ENCODE results near the gene ALOXE3.

ALOXE3 gene

DNA sequence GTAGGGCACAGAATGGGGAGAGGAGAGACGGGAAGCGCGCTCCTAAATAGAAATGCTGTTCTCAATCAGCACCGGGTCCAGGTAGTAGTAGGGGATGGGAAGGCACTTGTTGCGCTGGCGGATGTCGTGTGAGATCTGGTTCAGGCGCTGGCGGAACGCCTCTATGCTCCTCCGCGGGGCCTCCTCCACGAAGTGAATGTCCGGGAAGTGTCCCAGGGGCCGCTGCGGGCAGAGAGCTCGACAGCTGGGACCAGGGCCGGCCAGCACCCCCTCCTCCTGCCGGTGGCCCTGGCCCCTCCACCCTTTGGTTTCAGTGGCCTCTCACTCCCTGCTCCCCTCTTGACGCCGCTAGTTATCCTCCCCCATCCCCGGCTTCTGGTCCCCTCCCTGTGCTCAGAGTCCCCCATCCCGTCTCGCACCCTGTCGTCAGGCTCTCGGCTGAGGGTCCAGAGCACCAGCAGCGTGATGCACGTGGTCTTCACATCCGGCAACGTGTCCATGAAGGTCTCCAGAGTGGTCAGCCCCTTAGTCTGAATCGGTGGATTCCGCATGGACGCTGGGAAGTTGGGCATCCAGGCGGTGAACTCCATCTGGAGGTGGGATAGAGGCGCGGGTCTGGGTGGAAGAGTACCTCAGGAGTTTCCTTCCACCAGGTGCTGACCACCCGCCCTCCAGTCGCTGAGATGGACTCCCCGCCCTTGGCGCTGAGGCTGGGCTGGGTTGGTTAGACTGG, 45.4 kb downstream of the ALOXE3 start:
- H3K27me3 ChIP-seq (ENCODE audit: control insufficient read depth, insufficient read depth, low read length), result peaks cover 95% of the 10 kb centered on the region
- H3K4me1 ChIP-seq (ENCODE audit: control insufficient read depth, insufficient read depth, low read length), result peaks cover 9% of the 10 kb centered on the region
- no peaks in the 10 kb centered on the region for H3K36me3 ChIP-seq (ENCODE audit: control insufficient read depth, insufficient read depth, low read length)
- no peak overlapping the region for H3K9ac ChIP-seq (ENCODE audit: low read length)
- H3K4me3 ChIP-seq (ENCODE audit: low read depth, low read length), result peak overlapping the region; percentile 73
- no peak overlapping the region for H3K27ac ChIP-seq (ENCODE audit: low read depth, low read length)
- H3K9me3 ChIP-seq (ENCODE audit: control insufficient read depth, insufficient read depth, low read depth, low read length), result no peaks in the 10 kb centered on the region

DNA sequence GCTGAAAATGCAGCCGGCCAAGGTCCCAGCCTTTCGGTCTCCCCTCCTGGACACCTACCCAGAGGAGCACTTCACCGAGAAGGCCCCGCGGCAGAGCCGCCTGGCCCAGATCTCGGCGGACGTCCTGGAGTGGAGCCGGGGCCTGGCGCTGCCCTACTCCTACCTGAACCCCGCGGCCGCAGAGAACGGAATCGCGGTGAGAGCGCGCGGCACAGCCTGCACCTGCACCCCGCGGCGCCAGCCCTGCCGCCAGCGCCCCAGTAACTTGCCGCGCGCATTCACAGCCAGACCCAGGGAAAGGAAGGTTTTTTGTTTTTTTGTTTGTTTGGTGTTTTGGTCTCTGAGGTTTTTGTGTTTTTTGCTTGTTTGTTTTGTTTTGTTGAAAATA, 46.0 kb downstream of the ALOXE3 start:
- peaks cover 95% of the 10 kb centered on the region for H3K27me3 ChIP-seq (ENCODE audit: control insufficient read depth, insufficient read depth, low read length)
- peak overlapping the region; percentile 73 for H3K4me3 ChIP-seq (ENCODE audit: low read depth, low read length)
- H3K27ac ChIP-seq (ENCODE audit: low read depth, low read length), result no peak overlapping the region
- H3K9me3 ChIP-seq (ENCODE audit: control insufficient read depth, insufficient read depth, low read depth, low read length), result no peaks in the 10 kb centered on the region
- no peak overlapping the region for H3K9ac ChIP-seq (ENCODE audit: low read length)
- peaks cover 10% of the 10 kb centered on the region for H3K4me1 ChIP-seq (ENCODE audit: control insufficient read depth, insufficient read depth, low read length)
- no peaks in the 10 kb centered on the region for H3K36me3 ChIP-seq (ENCODE audit: control insufficient read depth, insufficient read depth, low read length)

DNA sequence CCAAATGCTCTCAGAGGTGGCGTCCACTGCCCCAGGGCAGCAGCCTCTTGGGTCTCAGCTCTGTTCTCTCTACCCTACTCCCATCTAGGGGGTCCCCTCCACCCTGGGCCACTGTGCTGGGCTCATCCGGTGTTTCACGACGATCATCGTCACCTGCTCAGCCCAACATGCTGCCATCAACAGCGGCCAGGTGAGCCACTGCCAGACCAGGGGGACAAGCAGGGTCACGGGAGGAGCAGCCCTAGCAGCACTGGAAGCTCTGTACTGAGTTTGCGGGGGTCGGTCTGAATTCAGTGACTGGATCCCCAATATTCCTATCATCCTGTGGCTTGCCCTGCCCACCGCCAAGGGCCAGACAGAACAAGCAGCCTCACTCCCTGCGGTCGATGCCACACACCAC, 46.8 kb downstream of the ALOXE3 start:
- Histone ChIP-seq H3K36me3 (ENCODE audit: control insufficient read depth, insufficient read depth, low read length) (no peaks in the 10 kb centered on the region), H3K9ac (ENCODE audit: low read length) (no peak overlapping the region), H3K9me3 (ENCODE audit: control insufficient read depth, insufficient read depth, low read depth, low read length) (no peaks in the 10 kb centered on the region), H3K4me1 (ENCODE audit: control insufficient read depth, insufficient read depth, low read length) (peaks cover 14% of the 10 kb centered on the region), H3K27ac (ENCODE audit: low read depth, low read length) (no peak overlapping the region), H3K4me3 (ENCODE audit: low read depth, low read length) (no peak overlapping the region), H3K27me3 (ENCODE audit: control insufficient read depth, insufficient read depth, low read length) (peaks cover 91% of the 10 kb centered on the region)

DNA sequence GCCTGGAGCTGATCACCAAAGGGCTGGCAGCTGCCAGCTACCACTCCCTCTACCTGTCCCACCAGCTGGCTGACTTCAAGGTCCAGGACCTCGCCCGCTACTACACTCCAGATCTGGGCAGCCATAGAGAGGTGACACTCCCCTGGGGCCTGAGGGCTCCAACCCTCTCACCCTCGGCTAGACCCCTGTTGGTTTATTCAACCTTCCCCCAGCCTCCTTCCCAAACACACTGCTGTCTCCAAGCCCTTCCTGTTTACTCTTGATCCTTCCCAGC, 48.8 kb downstream of the ALOXE3 start:
- Histone ChIP-seq H3K27me3 (ENCODE audit: control insufficient read depth, insufficient read depth, low read length) (peaks cover 76% of the 10 kb centered on the region), H3K4me3 (ENCODE audit: low read depth, low read length) (no peak overlapping the region), H3K9me3 (ENCODE audit: control insufficient read depth, insufficient read depth, low read depth, low read length) (no peaks in the 10 kb centered on the region), H3K36me3 (ENCODE audit: control insufficient read depth, insufficient read depth, low read length) (no peaks in the 10 kb centered on the region), H3K27ac (ENCODE audit: low read depth, low read length) (no peak overlapping the region), H3K4me1 (ENCODE audit: control insufficient read depth, insufficient read depth, low read length) (peaks cover 17% of the 10 kb centered on the region), H3K9ac (ENCODE audit: low read length) (no peak overlapping the region)

DNA sequence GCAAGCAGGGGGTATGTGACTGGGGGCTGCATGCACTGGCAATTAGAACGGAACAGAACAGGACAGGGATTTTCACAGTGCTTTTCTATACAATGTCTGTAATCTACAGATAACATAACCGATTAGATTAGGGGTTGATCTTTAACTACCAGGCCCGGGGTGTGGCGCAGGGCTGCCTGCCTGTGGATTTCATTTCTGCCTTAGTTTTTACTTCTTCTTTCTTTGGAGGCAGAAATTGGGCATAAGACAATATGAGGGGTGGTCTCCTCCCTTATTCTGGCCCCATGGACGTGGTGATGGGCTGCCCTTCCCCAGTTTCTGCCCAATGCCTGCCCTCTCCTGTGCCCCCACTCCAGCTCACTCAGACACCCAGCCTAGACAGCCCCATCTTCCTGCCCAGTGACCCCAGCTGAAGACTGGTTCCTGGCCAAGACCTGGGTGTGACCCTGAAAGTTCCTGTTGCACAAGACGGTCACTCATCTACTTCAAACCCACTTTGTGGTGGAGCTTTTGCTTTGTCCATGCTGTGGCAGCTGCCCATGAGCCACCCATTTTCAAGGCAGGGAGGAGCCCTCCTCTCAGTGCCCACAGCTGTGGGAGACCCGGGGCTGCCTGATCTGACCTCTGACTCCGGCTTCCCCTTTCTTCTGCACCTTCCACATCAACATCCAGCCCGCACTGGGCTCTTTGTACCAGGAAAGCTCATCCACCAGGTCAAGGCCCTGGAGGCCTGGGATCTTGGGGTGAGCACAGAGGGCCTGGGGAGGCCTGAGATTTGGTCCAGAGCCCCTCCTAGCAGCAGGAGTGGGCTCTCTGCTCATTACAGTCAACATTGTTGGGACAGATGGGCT, 49.4 kb downstream of the ALOXE3 start:
- no peak overlapping the region for H3K9ac ChIP-seq (ENCODE audit: low read length)
- no peaks in the 10 kb centered on the region for H3K9me3 ChIP-seq (ENCODE audit: control insufficient read depth, insufficient read depth, low read depth, low read length)
- H3K27me3 ChIP-seq (ENCODE audit: control insufficient read depth, insufficient read depth, low read length), result peaks cover 74% of the 10 kb centered on the region
- no peak overlapping the region for H3K4me3 ChIP-seq (ENCODE audit: low read depth, low read length)
- peaks cover 17% of the 10 kb centered on the region for H3K4me1 ChIP-seq (ENCODE audit: control insufficient read depth, insufficient read depth, low read length)
- H3K27ac ChIP-seq (ENCODE audit: low read depth, low read length), result no peak overlapping the region
- no peaks in the 10 kb centered on the region for H3K36me3 ChIP-seq (ENCODE audit: control insufficient read depth, insufficient read depth, low read length)

DNA sequence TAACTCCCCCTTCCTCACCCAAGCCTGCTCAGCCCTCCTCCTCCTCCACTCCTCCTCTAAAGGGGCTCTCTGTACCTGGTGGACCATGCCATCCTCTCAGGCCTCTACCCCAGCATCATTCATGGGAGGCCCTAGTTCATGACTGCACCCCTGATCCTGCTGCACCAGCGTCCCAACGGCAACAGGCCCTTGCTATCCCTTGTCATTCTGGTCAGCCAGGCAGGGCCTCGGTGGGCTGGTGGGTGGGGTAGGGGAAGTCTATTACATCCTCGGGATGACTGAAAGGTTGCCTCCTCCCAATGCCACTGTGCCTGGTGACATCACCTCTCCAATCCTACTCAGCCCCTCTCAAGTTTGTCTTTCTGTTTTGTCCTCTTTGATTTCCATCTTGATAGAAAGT, 50.5 kb downstream of the ALOXE3 start:
- no peak overlapping the region for H3K27ac ChIP-seq (ENCODE audit: low read depth, low read length)
- H3K4me3 ChIP-seq (ENCODE audit: low read depth, low read length), result no peak overlapping the region
- peaks cover 72% of the 10 kb centered on the region for H3K27me3 ChIP-seq (ENCODE audit: control insufficient read depth, insufficient read depth, low read length)
- H3K36me3 ChIP-seq (ENCODE audit: control insufficient read depth, insufficient read depth, low read length), result no peaks in the 10 kb centered on the region
- no peaks in the 10 kb centered on the region for H3K9me3 ChIP-seq (ENCODE audit: control insufficient read depth, insufficient read depth, low read depth, low read length)
- H3K4me1 ChIP-seq (ENCODE audit: control insufficient read depth, insufficient read depth, low read length), result peaks cover 17% of the 10 kb centered on the region
- no peak overlapping the region for H3K9ac ChIP-seq (ENCODE audit: low read length)

DNA sequence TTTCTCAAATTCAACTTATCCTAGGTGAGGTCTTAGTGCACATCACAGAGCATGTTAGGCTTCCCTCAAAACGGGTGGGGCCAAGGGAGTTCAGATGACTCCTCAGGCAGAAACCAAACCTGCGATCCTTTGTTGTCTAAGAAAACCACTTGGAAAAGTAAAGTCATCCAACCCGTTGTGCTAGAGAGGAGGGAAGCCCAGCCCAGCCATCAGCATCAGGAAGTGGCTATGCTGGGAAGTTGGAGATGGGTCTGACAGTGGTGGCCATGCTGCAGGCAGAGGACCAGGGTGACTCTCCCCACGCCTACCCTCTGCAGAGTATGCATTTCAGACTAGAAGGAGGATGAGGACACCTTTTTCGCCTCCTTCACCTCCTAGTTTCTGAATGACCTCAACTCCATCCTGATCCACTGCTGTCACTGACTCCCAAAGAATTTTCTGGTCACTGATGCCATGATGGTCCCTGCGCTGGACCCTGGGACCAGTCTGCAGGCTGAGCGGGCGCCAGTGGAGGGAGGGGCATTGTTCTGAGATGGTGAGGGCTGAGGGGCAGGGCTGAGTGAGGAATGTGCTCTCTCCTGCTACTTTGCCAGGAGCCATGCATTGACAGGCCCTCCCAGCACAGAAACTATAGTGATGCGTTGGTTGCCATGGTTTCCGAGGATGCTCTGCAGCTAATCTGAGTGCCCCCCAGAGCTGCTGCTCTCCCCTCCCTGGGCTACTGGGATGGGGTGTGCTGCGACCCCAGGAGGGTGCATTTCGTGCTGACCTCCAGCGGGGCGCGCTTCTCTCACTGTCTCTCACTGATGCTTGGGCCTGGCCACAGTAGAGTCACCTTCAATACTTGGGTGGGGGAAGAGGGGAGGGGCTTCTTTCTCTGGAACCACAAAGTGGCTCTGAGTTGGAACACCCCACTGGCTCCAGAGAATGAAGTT, 51.2 kb downstream of the ALOXE3 start:
- H3K9ac ChIP-seq (ENCODE audit: low read length), result no peak overlapping the region
- no peaks in the 10 kb centered on the region for H3K36me3 ChIP-seq (ENCODE audit: control insufficient read depth, insufficient read depth, low read length)
- H3K27ac ChIP-seq (ENCODE audit: low read depth, low read length), result no peak overlapping the region
- no peaks in the 10 kb centered on the region for H3K9me3 ChIP-seq (ENCODE audit: control insufficient read depth, insufficient read depth, low read depth, low read length)
- H3K4me3 ChIP-seq (ENCODE audit: low read depth, low read length), result no peak overlapping the region
- H3K4me1 ChIP-seq (ENCODE audit: control insufficient read depth, insufficient read depth, low read length), result peaks cover 23% of the 10 kb centered on the region
- H3K27me3 ChIP-seq (ENCODE audit: control insufficient read depth, insufficient read depth, low read length), result peaks cover 72% of the 10 kb centered on the region

DNA sequence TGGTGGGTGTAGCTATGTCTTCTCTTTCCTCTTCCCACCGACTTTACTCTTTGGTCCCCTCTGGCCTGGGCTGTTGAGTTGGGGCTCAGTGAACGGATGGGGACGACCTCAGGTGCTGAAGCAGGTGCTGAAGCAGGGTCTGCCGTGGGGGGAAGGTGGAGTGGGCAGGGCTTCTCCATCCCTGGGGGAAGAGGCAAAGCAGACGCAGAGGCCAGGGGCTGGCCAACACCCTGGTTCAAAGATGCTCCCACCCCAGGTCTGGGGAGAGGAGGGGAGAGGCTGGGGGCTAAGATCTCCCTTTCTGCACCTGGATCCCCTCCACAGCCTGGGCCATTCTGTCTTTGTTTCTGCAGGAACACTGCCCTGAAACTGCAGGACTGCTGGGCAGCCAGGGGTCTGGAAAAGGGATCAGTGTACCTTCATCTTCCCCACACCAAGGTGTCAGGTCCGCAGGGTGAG, 53.7 kb downstream of the ALOXE3 start:
- Histone ChIP-seq H3K27me3 (ENCODE audit: control insufficient read depth, insufficient read depth, low read length) (peaks cover 70% of the 10 kb centered on the region), H3K4me3 (ENCODE audit: low read depth, low read length) (peak overlapping the region; percentile 5; the same call in 1 of the 2 replicates), H3K36me3 (ENCODE audit: control insufficient read depth, insufficient read depth, low read length) (no peaks in the 10 kb centered on the region), H3K9me3 (ENCODE audit: control insufficient read depth, insufficient read depth, low read depth, low read length) (no peaks in the 10 kb centered on the region), H3K4me1 (ENCODE audit: control insufficient read depth, insufficient read depth, low read length) (peaks cover 38% of the 10 kb centered on the region), H3K27ac (ENCODE audit: low read depth, low read length) (no peak overlapping the region), H3K9ac (ENCODE audit: low read length) (no peak overlapping the region)

DNA sequence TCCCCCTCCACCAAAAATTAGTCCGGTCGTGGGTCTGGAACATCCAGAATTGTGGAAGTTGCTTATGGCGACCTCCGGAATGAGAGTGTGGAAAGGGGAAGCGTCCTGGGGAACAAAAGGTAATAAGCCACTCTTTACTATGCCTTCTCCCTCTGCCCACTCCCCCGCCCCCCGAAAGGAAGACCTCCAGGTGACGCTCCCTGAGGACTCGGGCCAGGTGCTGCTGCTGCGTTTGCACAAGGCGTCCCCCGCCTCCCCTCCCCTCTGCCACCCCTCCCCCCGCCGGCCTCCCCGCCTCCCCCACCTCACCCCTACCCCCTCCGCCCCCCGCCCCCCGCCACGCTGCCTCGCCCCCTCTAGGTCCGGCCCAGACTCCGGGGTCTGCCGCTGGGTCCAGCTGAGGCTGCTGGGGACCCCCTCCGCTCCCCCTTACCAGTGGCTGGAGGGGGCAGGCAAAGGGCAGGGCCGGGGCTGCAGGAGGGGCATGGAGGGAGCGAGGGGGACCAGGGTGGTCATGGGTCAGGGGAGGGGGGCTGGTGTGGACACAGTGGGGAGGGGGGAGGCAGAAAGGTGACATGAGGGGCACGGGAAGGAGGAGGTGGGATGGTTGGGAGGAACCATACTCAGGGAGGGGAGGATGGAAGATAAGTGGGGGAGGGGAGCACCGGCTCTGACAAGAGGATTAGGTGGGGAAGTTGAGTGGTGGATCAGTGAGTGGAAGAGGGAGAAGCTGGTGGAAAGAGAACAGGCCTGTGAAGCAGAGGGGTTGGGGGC, 54.4 kb downstream of the ALOXE3 start:
- Histone ChIP-seq H3K9me3 (ENCODE audit: control insufficient read depth, insufficient read depth, low read depth, low read length) (no peaks in the 10 kb centered on the region), H3K36me3 (ENCODE audit: control insufficient read depth, insufficient read depth, low read length) (no peaks in the 10 kb centered on the region), H3K27ac (ENCODE audit: low read depth, low read length) (no peak overlapping the region), H3K4me3 (ENCODE audit: low read depth, low read length) (peak overlapping the region; percentile 66), H3K4me1 (ENCODE audit: control insufficient read depth, insufficient read depth, low read length) (peaks cover 38% of the 10 kb centered on the region), H3K27me3 (ENCODE audit: control insufficient read depth, insufficient read depth, low read length) (peaks cover 69% of the 10 kb centered on the region), H3K9ac (ENCODE audit: low read length) (peak overlapping the region; percentile 77)

DNA sequence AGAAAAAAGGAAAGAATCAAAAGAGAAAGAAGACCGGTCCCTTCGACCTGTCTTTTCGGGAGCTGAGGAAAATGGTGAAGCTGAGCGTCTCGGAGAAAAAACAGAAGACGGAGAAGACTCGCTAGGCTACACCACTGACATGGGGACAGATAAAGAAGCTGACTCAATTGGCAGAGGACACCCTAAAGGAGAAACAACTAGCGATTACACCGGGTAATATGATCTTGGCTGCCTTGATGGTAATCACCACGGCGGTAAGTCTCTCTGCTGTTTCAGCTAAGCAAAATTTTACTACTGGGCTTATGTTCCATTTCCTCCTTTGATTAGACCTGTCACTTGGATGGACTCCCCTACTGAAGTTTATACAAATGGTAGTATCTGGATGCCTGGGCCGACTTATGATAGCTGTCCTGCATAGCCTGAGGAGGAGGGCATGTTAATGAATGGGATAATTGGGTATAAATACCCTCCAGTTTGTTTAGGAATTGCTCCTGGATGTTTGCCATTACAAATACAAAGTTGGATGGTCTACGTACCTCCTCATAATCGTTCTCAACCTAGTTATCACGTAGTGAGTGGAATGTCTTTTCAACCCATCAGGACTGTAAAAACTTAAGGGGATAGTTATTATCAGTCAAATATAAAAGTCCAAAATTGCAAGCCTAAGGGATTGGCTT, 55.4 kb downstream of the ALOXE3 start:
- Histone ChIP-seq H3K27me3 (ENCODE audit: control insufficient read depth, insufficient read depth, low read length) (peaks cover 63% of the 10 kb centered on the region), H3K36me3 (ENCODE audit: control insufficient read depth, insufficient read depth, low read length) (no peaks in the 10 kb centered on the region), H3K27ac (ENCODE audit: low read depth, low read length) (no peak overlapping the region), H3K9ac (ENCODE audit: low read length) (peak overlapping the region; percentile 77), H3K4me3 (ENCODE audit: low read depth, low read length) (peak overlapping the region; percentile 66), H3K4me1 (ENCODE audit: control insufficient read depth, insufficient read depth, low read length) (peaks cover 39% of the 10 kb centered on the region), H3K9me3 (ENCODE audit: control insufficient read depth, insufficient read depth, low read depth, low read length) (no peaks in the 10 kb centered on the region)

All from HUES6 (cell line).